Testis (tissue), 3 donors: Measurements from ENCODE around the gene DEFB112. TPM values are rescaled to one million over a fixed set of nuclear protein-coding genes. Genes with fewer than 3 reads are reported as not detected.

Experiments
- DNase-seq: peaks from one replicate; pipeline ENCODE4 v3.0.0-alpha.2; 2019
- H3K27ac ChIP-seq, 2 donors: fragments of 200-600 bp; sonication (generic); one replicate each; pipeline ENCODE4 v1.5.1; 2019
- H3K27me3 ChIP-seq: fragments of 200-600 bp; sonication (generic); one replicate; pipeline ENCODE4 v1.5.1; 2019
- H3K36me3 ChIP-seq: fragments of 200-600 bp; sonication (generic); one replicate; pipeline ENCODE4 v1.5.1; 2017; ENCODE audit warnings: low read depth; ENCODE audit errors: missing control alignments
- H3K4me1 ChIP-seq: fragments of 200-600 bp; sonication (generic); one replicate; pipeline ENCODE4 v1.5.1; 2019
- H3K4me3 ChIP-seq, 2 donors: fragments of 200-600 bp; sonication (generic); one replicate each; pipeline ENCODE4 v1.5.1; 2017 to 2019
- H3K9me3 ChIP-seq: fragments of 200-600 bp; sonication (generic); one replicate; pipeline ENCODE4 v1.5.1; 2017
- CTCF ChIP-seq, 3 experiments: fragments of 450-650 bp in 2 of 3; fragments of 200-600 bp in 1 of 3; sonication (generic) in 1 of 3; IDR thresholded peaks; one replicate each; pipeline ENCODE4 v1.5.1; 2016 to 2019; ENCODE audit warnings: antibody characterized with exemption in 3 of 3, mild to moderate bottlenecking in 2 of 3, moderate library complexity in 1 of 3
- POLR2A ChIP-seq: fragments of 450-650 bp; IDR thresholded peaks from one replicate; pipeline ENCODE4 v1.6.1; 2017; ENCODE audit warnings: antibody characterized with exemption, mild to moderate bottlenecking, moderate library complexity
- WGBS, 2 donors: methylation state at CpG; one replicate each; pipeline ENCODE4 v1.1.5; 2018; 5-methylcytosine and 5-hydroxymethylcytosine counted together
- intact Hi-C: fragments of 100-400 bp; cut with DNase I; formaldehyde crosslinking; loops from one replicate; pipeline ENCODE4 v1.15.1; 2023; ENCODE audit warnings: low total_unique reads
- polyA plus RNA-seq: library from polyadenylated mRNA; stranded (reverse); fragments of 350-450 nt; fragmentation: Illumina TruSeq; extraction: RNeasy Lipid Tissue Mini Kit (QIAGEN cat#74804); gene quantifications from one replicate; pipeline ENCODE4 v1.2.3, GENCODE V29; 2014; ENCODE audit warnings: low read depth, low replicate concordance; ENCODE audit not compliant: insufficient read depth
- total RNA-seq, 2 donors: library from RNA; depleted of rRNA; stranded (reverse); fragments of >200 nt; gene quantifications; one replicate each; pipeline ENCODE4 v1.2.3, GENCODE V29; 2016

The DEFB112 gene
- total and polyA plus RNA-seq, 3 donors from 2014 or later = not detected

- H3K4me1 ChIP-seq = no peaks in the 10 kb centered on the region
Observed at GRCh38 chr6:50056242-50056641, 6.5 kb upstream of the DEFB112 start.

GRCh38 chr6:50047026-50047425 is 2.7 kb downstream of the DEFB112 start:
- H3K36me3 ChIP-seq = no peaks in the 10 kb centered on the region
- no peaks in the 10 kb centered on the region for H3K9me3 ChIP-seq
- H3K4me3 ChIP-seq = no peak overlapping the region
- H3K27ac ChIP-seq = no peak overlapping the region
- H3K4me1 ChIP-seq = no peaks in the 10 kb centered on the region
- 90 to 100% methylated on average over 2 to 3 of the region's 3 CpGs for WGBS, 2 donors
- TF ChIP-seq CTCF (IDR thresholded peaks at IDR 0.05) (no peak), POLR2A (no peak)
- intact Hi-C loops = no loop called here
- H3K27me3 ChIP-seq = no peaks in the 10 kb centered on the region
- no peak for DNase-seq

More at GRCh38 chr6:50056242-50056641, 6.5 kb upstream of the DEFB112 start:
- H3K27ac ChIP-seq = no peak overlapping the region
- H3K27me3 ChIP-seq = no peaks in the 10 kb centered on the region
- TF ChIP-seq POLR2A (no peak), CTCF (IDR thresholded peaks at IDR 0.05) (no peak)
- WGBS, 2 donors = 83% methylated on average over 1 of the region's 1 CpG
- no peak for DNase-seq
- intact Hi-C loops = no loop called here
- H3K36me3 ChIP-seq = no peaks in the 10 kb centered on the region
- H3K4me3 ChIP-seq = no peak overlapping the region
- no peaks in the 10 kb centered on the region for H3K9me3 ChIP-seq

- intact Hi-C loops = no loop called here
- Histone ChIP-seq H3K4me3 (peak overlapping the region in 1 of 2 donors; percentile 17), H3K9me3 (no peaks in the 10 kb centered on the region), H3K36me3 (no peaks in the 10 kb centered on the region), H3K4me1 (no peaks in the 10 kb centered on the region), H3K27me3 (no peaks in the 10 kb centered on the region), H3K27ac (no peak overlapping the region)
- TF ChIP-seq CTCF (IDR thresholded peaks at IDR 0.05) (no peak), POLR2A (no peak)
- WGBS, 2 donors = 36 to 40% methylated on average over 13 to 18 of the region's 18 CpGs
- peak; percentile 17 for DNase-seq
Observed at GRCh38 chr6:50030777-50031562, 18.8 kb downstream of the DEFB112 start.

- H3K27me3 ChIP-seq = no peaks in the 10 kb centered on the region
- no peak for DNase-seq
- H3K4me1 ChIP-seq = no peaks in the 10 kb centered on the region
- intact Hi-C loops = no loop called here
- H3K36me3 ChIP-seq = no peaks in the 10 kb centered on the region
- H3K27ac ChIP-seq = no peak overlapping the region
- WGBS, 2 donors = 20 to 70% methylated on average over 1 to 14 of the region's 14 CpGs
- no peaks in the 10 kb centered on the region for H3K9me3 ChIP-seq
- no peak for TF ChIP-seq CTCF (IDR thresholded peaks at IDR 0.05)
- no peak for TF ChIP-seq POLR2A
- H3K4me3 ChIP-seq = peak overlapping the region in 1 of 2 donors; percentile 17
Observed at GRCh38 chr6:50030350-50030749, 19.4 kb downstream of the DEFB112 start.

GRCh38 chr6:50025258-50025657 is 24.5 kb downstream of the DEFB112 start:
- no peak overlapping the region for H3K4me3 ChIP-seq
- no peak for DNase-seq
- TF ChIP-seq POLR2A = no peak
- no peak for TF ChIP-seq CTCF (IDR thresholded peaks at IDR 0.05)
- intact Hi-C loops = no loop called here
- H3K9me3 ChIP-seq = no peaks in the 10 kb centered on the region
- H3K27me3 ChIP-seq = no peaks in the 10 kb centered on the region
- H3K4me1 ChIP-seq = no peaks in the 10 kb centered on the region
- WGBS, 2 donors = 94 to 95% methylated on average over 4 of the region's 4 CpGs
- no peaks in the 10 kb centered on the region for H3K36me3 ChIP-seq
- H3K27ac ChIP-seq = no peak overlapping the region
